GM21515 (cell line): Measurements from ENCODE around the gene SLC16A5.
"Not testable (repeated sequence)": the region's sequence is repeated elsewhere in the genome, so short reads cannot be mapped to it uniquely, and the experiment has no call there.

ENCODE experiments used
- ATAC-seq: cut with Tn5 transposase; IDR thresholded peaks from one replicate; pipeline ENCODE4 v1.9.1; 2021; ENCODE audit not compliant: unreplicated experiment

SLC16A5 gene

DNA sequence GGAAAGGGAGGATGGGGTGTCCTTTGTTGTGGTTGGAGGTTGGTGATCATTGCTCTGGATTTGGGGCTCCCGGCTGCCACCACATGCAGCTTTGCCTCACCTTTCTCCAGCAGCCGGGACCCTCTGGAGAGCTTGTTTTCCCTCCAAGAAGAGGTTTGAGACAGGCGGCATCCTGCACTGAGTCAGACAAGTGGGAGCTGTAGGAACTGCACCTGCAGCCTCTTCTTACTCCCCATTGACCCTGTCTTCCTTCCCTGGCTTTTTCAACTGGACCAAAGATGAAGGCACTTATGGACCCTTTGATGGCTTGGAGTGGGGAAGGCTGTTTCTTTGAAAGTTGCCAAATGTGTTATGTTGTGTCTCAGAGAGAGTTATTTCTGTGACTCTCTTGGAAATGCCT lies 24.1 kb upstream of the SLC16A5 start:
- ATAC-seq = no peak

DNA sequence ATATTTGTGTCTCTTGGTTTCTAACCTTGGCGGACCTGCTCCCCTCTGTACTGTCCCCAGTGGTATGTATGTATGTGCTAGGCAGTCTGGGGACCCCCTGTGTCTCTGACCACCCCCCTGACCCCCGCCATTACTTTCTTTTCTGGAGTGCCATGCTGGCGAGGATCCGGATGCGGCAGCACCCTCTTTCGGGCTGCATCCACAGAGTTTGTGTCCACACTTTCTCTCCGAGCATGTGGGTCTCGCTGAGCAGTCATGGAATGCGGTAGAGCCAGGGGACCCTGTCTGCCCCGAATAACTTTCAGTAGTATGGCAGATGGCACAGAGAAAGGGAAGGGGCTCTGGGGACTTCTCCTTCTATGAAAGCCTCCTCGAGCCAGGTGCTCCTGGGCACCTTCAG lies 23.7 kb upstream of the SLC16A5 start:
- no peak for ATAC-seq

DNA sequence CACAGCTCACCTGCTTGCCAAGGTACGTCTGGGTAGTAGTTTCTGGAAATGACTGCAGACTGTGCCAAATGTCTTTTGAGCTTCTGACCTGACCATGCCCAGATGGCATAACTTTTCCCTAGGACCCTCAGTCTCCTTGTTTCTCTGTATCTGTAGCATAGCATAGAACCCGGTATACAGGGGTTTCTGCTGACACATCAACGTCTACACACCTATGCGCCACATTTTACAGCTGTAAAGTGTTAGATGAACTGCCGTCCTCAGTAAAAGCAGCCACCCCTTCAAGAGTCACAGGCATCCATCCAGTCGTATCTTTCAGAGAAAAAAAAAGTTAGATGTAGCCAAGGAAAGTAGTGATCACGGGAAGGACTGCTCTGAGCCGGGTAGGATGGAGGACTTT lies 23.3 kb upstream of the SLC16A5 start:
- no peak for ATAC-seq

DNA sequence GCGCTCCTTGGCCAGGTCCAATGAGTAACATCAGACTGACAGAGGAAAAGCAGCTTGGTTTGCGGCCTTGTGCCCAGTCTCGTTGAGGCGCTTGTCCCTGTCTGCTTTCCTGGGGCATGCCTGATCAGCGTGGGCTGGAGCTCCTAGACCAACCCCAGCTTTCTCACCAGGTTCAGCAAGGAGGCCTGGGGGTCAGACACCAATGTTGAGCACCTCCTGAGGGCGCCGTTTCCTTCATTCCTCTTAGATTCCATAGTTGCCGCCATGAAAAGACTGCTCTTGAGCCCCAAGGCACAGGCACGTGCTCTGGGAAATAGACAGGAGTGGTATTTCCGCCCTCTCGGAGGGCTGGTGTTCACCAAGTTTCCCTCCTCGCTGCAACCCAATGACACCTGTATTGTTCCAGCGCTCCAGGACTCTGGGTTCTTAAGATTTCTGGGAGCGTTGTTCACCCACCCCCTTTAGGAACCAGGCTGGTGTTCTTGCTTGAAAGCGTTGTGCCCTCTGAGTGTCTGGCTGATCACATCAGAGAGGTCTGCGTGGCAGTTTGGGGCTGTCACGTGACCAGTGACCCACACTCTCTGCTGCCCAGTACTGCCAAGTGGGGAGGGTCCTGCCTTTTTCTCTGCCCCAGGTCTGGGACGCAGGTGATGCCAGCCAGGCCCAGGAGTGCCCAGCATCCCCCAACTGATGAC lies 22.7 kb upstream of the SLC16A5 start:
- ATAC-seq = no peak

DNA sequence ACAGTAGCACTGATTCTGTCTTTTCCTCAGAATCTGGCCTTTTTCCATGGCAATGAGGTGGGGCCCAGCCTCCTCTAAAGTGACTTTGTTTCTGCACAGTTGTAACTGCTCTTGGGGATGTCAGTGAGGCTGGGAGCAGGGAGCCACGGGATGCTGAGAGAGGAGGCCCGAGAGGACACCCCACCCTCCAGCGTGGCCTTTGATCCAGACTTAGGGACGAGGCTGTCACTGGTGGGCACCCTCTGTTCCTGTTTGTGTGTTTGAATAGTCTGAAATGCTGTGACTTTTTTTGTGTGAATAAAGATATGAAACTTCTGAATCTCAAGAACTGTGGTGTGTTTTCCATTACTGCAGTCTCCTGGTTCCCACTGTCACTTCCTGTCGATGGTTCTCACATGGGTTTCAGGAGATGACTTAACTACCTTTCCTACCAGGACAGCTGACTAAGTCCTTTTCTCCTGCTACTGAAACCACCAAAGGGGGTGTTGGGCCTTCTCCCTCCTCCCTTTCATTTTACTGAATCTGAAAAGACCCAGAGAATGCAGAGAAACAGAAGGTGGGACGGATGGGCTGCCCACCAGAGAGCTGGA lies 22.1 kb upstream of the SLC16A5 start:
- ATAC-seq = no peak

DNA sequence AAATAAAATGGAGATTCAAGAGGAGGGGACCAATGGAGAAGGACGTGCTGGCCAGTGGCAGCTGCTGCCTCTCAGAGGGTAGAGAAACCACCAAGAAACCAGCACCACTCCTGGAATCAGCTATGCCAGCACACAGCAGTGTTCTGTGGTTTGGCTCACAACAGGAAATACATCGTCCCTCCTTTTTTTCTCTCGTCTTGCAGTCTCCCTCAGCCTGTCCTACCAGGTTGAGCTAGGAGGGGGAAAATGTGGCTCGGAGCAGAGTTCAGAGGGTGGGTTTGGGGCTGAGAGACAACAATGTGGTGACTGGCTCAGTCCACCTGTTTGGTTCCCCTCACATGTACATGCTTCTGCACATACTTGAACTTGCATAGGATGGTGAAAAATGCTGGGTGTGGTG lies 19.9 kb upstream of the SLC16A5 start:
- ATAC-seq = no peak

DNA sequence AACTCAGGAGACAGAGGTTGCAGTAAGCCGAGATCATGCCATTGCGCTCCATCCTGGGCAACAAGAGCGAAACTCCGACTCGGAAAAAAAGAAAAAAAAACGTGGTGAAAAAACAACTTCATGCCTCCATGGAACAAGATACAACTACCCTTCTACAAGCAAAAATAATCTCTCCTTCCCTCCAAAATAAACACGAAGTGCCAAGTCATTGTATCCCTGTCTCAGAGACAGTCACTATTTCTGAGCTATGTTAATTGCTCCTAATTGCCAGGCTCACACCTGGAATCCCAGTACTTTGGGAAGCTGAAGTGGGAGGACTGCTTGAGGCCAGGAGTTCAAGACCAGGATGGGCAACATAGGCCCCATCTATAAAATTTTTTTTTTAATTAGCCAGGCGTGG lies 19.0 kb upstream of the SLC16A5 start:
- no peak for ATAC-seq

DNA sequence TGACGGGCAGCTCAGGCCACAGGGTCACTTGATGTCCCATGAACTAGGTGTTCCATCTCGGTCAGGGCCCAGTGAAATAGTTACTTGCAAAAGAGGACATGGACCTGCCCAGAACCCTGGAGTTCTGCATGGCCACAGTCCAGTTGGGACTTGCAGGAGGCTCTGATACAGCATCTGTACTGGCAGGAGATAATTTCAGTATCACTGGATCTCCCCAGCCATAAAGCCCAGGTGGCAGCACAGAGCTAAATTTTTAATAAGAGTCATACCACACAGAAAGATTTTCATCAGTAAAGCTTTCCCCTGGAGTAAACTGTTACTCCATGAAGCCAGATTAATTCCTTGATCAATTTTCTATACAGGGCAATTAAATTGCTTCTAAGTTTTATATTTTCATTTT lies 18.0 kb upstream of the SLC16A5 start:
- ATAC-seq = no peak

DNA sequence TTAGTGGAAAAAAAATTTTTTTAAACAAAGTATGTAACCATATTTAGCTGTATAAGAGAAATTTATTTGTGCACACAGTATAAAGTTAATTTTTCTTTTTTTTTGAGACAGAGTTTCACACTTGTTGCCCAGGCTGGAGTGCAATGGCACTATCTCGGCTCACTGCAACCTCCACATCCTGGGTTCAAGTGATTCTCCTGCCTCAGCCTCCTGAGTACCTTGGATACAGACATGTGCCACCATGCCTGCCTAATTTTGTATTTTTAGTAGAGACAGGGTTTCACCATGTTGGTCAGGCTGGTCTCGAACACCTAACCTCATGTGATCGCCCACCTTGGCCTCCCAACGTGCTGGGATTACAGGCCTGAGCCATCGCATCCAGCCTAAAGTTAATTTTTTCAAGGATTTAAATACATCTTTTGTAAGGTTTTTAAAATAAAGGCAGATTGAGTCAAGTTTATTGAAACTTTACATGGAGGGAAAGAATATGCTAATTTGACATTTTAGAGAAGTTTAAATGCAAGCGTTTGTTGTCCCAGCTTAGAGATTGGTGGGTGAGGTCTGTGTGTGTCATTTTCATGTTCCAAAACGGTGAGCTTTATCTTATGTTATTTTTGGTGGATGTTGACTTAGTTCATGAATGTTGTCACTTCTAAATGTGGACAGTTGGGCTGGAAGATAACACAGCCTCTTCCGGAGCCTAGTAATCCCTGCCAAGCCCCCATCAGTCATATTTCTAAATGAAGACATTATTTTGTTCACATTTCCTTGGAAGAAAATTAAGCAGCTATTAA lies 16.1 kb upstream of the SLC16A5 start:
- not testable (repeated sequence) for ATAC-seq

DNA sequence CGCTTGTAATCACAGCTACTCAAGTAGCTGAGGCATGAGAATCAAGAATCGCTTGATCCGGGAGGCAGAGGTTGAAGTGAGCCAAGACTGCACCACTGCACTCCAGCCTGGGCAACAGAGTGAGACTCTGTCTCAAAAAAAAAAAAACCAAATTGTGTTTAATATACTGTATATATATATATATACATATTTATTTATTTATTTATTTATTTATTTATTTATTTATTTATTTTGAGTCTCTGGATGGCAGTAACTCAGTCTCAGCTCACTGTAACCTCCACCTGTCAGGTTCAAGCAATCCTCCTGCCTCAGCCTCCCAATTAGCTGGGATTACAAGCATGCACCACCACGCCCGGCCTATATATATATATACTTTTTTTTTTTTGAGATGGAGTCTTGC lies 14.8 kb upstream of the SLC16A5 start:
- ATAC-seq = not testable (repeated sequence)

DNA sequence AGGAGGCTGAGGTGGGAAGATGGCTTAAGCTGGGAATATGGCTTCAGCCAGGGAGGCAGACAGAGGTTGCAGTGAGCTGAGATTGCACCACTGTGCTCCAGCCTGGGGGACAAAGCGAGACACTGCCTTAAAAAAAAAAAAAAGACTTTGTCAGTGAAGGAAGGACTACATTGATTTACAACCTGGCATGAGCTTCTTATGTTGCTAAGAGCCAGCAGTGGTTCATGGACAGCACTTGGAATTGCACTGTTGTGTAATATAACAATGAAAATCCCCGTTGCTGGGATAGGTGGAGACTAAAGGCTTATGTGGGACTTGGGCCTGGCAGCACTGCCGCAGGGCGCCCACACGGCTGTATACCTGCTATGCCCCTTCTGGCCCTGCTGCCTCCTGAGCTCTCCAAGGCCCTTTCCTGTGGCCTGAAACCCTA lies 14.1 kb upstream of the SLC16A5 start:
- ATAC-seq = no peak

DNA sequence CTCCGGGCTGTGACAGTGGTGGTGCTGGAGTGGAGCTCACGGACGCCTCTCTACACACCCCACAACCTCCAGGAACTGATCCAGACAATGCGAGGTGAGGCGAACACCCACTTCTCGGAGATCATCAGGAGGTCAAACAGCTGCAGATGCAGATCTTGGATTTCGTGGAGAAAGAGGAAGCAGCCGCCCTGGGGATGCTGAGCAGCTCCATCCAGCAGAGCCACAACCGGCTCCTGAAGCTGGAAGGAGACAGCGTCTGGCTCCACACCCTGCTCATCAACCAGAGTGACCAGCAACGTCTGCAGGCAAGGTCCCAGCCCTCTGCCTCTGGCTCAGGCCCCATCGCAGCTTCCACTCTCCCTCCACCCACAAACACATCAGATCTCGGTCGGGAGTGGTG lies 13.2 kb upstream of the SLC16A5 start:
- no peak for ATAC-seq

DNA sequence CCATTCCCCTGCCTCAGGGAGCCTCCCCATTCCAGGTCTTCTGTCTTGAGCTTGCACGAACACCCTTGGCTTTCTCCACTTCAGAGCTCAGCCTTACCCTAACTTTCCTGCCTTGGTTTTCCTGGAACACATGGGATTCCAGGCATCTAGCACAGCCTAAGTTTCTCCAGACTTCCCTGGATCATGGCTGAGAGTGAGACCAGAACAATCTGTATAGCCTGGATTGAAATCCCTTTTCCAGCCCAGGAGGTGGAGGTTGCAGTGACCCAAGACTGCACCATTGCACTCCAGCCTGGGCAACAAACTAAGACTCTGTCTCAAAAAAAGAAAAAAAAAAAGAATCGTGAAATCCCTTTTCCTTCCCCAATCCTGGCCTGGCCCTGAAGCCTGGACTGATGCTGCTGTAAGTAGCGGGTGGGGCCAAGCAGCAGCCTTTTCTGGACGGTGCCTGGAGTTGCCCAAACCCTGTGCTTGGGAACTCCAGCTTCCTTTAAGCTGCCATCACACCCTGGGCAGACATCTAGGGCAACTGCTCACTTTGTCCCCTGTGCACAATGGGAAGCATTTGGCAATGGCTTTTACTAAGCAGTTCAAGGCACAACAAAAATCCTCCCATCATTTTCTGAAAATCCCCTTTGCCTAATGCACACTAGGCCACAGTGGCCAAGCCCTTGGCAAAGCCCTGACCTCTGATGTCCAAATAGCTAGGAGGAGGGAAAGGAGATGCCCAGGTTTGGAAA lies 12.0 kb upstream of the SLC16A5 start:
- ATAC-seq = no peak

DNA sequence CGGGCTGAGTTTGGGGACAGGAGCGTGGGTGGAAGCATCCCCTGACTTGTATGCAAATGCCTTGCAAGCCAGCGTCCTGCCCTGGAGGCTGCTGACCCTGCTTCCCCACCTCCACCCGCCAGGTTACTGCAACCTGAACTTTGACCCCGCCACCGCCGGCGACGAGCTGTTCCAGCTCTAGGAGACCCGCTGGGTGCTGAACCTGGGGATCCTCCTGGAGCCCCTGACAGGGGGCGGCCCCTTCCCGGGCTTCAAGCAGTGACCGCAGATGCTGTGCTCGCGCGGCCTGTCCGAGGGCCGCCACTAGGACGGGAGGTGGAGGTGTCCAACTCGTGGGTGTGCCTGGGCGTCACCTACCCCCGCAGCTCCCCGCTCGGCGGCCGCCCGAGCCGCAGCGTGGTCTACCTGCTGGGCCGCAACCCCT lies 10.7 kb upstream of the SLC16A5 start:
- no peak for ATAC-seq

DNA sequence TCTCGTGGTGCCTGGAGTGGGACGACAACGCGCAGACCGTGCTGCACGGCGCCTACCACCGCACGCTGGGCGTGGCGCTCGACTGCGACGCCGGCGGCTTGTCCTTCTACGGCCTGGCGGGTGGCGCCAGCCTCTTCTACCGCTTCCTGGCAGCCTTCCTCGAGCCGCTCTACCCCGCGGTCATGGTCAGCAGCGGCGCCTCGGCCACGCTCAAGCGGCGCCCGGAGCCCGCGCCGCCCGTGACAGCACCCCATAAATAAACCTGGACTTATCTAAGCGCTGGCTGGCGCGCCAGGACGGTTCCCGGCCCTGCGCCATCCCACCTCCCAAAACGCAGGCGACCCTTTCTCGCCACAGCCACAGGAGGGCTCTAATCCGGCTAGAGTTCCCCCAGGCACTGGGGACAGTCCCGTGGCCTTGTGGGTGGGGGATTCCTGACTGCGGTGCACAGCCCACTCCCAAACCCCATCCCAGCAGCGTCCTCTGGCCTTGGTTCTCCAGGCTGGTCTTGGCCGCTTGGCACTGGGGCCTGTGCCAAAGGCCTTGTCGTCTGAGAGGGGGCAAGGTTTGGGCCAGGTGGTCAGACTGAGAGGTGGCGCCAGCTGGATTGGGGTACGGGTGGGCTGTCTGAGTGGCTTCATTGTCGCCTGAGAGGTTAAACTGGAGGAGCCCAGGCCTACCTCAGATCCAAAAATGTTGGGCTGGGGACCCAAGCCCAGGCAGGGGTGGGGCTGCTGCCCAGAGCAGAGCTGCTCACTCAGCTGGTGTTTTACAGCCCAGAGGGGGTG lies 10.1 kb upstream of the SLC16A5 start:
- ATAC-seq = no peak

DNA sequence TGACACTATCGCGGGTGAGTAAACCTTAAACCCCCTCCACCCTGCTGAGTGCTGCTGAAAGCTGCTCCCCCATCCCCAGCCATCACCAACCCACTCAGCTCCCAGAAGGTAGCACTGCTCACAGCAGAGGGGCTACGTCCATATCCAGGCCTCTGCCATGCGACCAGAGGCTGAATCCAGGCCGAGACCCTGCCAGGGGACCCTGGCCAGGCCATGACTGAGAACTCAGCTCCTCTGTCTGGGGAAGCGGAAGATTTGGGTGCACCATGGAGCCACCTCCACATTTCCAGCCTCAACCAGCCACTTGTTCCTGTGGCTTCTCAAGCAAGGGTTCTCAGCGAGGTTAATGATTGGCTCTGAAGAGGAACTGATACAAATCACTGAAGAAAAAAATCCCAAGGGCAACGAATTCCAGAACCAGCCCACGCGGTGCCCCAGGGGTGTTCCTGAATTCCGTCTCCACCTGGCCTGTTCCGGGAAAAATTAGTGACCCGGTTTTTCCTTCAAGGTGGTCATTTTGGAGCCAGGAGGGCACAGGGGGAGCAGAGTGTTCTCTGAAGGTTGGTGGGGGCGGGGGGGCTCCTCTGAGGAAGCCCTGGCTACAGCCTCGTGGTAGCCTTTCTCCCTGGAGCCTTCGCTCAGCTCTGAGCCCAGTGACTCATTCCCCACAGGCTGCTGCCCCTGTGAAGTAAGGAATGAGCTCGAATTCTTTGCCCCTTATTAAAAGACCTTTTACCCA lies 9.3 kb upstream of the SLC16A5 start:
- no peak for ATAC-seq

DNA sequence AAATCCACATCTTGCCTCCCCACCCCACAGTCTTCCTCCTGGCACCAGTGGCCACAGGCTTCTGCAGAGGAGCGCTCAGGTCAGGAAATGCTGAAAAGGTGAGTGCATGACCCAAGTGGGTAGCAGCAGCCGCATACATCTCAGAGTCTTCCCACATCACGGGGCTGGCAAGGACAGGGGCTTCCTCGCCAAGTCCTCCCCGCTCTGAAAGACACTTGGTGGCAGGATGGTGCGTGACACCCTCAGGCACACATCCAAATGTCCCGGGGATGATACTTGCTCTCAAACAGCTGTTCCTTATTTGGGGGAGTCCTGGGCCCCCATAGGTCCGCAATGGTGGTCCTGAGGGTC lies 8.8 kb upstream of the SLC16A5 start:
- no peak for ATAC-seq

DNA sequence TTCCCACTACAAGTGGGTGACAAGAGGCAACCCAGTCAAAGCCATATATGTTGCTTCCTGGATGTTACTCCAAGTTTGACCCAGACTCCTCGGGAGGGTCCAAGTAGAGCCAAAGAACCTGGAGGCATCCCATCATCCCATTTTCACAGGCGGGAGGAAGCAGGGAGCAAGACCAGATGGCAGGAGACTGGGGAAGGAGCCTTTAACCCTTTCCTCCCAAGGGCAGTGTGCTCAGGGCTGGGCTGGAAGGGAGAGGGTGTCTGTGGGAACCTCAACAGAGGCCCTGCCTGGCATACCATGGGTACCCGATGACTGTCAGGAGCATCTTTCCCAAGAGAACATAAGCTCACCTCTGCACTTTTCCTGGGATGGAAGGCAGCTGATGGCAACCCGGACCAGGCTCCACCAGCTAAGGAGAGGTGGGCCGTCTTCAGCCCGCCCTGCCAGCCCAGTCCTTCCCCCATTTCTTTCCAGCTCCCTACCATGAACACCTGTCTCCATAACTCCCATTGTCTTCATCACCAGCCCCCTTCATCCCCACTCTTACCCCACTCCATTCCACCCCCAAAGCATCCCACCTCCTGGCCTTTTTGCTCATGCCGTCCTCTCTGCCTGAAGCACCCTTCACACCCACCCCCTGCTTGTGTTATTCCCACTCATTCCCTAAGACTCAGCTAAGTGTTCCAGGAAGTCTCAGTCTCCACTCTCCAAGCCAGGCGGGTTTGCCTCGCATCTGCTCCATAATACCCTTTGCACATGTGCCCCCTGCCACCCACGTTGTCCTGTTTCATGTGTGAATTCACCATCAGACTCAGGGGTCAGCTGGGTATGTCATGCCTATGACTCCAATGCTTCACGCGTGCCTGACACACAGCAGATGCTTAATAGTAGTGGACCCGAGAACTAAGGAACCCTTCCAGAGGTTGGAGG lies 5.9 kb upstream of the SLC16A5 start:
- ATAC-seq = no peak

DNA sequence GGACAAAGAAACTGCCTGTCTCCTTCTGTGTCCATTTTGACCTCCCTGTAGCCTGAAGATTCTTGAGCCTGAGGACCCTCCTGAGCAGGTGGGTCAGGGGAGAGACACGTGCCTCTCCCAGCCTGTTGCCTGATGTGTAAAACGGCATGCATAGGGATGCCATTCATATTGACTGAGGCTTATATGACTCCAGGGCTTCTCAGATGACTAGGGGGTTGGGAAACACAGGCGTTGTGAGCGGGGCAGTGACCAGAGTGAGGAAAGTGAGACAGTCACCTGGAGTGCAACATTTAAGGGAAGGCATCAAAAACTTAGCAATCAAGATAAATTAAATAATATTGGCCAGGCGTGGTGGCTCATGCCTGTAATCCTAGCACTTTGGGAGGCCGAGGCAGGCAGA lies 5.1 kb upstream of the SLC16A5 start:
- no peak for ATAC-seq
